HG02885 (cell line): ENCODE results near the gene PHF8.

Experiments used
- ATAC-seq: cut with Tn5 transposase; IDR thresholded peaks from one replicate; pipeline ENCODE4 v1.9.1; 2021; ENCODE audit warnings: mild to moderate bottlenecking; ENCODE audit not compliant: unreplicated experiment, poor library complexity

The PHF8 gene

GRCh38 chrX:54029529-54030143 is 14.6 kb downstream of the PHF8 start:
- no peak for ATAC-seq

- no peak for ATAC-seq
Measured at GRCh38 chrX:54024350-54024749, 19.9 kb downstream of the PHF8 start.

DNA sequence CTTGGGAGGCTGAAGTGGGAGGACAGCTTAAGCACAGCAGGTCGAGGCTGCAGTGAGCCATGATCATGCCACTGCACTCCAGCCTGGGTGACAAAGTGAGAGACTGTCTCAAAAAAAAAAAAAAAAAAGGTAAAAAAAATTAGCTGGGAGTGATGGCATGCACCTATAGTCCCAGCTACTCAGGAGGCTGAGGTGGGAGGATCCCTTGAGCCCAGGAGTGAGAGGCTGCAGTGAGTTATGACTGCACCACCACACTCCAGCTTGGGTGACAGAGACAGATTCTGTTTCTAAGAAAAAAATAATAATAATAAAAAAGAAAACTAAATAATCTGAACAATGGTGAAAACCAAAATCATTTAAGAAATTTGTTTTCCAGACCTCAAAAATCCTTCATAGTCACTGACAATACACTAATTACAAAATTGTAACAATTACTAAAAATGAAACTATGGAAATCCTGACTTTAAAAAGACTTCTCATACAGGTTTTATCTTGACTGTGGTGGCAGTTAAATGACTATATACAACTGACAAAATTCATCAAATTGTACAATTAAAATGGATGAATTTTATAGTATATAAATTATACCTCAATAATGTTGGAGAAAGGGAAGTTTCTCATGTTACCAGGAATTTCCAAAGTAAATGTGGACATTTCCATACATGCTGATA is 31.3 kb downstream of the PHF8 start:
- no peak for ATAC-seq

DNA sequence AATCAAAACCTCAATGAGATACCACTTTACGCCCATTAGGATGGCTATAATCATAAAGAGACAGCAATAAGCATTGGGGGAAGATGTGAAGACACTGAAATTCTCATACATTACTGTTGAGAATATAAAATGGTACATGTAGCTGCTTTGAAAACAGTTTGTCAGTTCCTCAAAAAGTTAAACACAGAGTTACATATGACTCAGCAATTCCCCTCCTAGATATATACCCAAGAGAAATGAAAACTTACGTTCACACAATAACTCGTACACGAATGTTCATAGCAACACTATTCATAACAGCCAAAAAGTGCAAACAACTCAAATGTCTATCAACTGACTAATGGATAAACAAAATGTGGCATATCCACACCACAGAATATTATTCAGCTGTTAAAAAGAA is 36.6 kb downstream of the PHF8 start:
- no peak for ATAC-seq

DNA sequence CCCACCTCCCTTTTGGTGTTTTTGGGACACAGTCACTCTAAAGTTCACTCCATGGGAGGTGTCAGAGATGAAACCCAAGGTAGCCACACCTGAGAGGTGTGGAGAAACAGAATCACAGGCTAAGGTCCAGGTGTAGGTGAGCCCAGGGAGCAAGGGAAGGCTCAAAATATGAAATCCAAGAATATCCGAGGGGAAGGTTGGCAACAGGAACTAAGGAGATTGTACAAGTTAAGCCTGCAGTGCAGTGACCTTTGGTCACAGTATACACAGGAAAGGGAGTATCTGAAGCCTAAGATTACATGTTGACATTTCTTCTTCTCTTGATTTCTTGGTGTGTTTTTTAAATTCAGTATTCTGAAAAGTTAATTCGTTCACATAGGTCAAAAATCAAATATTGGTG is 46.5 kb downstream of the PHF8 start:
- ATAC-seq: no peak

- no peak for ATAC-seq
Measured at GRCh38 chrX:53992589-53992988, 51.7 kb downstream of the PHF8 start.

- ATAC-seq: no peak
Measured at GRCh38 chrX:53990171-53990570, 54.1 kb downstream of the PHF8 start.

GRCh38 chrX:53984895-53985294 is 59.4 kb downstream of the PHF8 start:
- no peak for ATAC-seq

GRCh38 chrX:53974529-53974928 is 69.7 kb downstream of the PHF8 start:
- no peak for ATAC-seq

GRCh38 chrX:53969540-53969939 is 74.7 kb downstream of the PHF8 start:
- no peak for ATAC-seq

DNA sequence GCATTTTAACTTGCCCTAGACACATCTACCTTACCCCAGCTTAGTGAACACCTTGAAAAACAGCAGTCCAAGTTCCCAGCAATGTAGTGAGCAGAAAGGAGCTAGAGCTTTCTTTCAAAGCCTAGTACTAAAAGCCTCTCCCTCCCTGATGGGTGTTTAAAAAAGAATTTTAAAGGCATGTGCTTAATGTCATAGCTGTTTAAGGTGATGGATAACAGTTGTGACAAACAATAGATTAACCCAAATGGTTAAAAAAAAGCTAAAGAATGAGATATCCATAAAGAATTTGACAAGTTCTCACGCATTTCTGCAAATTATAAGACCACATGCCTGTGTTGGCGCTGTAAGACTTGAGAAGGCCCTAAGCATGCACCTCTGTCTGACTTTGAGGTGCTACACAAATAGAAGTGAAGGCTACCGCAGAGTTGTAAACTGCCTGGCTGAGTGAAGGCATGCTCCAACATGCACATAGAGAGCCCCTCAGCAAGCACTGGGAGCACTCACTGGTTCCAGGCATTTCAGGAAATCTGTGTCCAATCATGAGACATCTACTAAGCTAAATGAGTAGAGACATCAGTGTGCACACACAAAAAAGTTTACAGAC is 94.0 kb downstream of the PHF8 start:
- ATAC-seq: no peak

GRCh38 chrX:53940180-53940579 is 104.1 kb downstream of the PHF8 start:
- no peak for ATAC-seq

DNA sequence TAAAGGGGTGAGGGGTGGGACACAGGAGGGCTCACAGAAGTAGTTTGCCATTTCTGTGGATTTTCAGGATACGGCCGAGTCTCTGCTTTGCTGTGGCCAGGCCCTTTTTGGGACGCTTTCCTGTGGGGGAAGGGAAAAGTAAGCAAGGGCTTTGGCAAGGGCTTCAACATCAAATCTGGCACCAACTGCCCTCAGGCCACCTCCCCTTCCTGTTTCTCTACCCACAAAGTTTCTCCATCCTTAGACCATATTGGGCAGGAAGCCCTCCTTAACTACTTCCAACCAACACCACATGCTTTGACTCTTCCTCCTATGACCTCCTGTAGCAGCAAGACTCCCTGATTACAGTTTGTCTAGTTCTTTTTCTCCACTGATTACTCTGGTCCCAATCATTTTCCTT is 105.1 kb downstream of the PHF8 start:
- ATAC-seq: no peak

DNA sequence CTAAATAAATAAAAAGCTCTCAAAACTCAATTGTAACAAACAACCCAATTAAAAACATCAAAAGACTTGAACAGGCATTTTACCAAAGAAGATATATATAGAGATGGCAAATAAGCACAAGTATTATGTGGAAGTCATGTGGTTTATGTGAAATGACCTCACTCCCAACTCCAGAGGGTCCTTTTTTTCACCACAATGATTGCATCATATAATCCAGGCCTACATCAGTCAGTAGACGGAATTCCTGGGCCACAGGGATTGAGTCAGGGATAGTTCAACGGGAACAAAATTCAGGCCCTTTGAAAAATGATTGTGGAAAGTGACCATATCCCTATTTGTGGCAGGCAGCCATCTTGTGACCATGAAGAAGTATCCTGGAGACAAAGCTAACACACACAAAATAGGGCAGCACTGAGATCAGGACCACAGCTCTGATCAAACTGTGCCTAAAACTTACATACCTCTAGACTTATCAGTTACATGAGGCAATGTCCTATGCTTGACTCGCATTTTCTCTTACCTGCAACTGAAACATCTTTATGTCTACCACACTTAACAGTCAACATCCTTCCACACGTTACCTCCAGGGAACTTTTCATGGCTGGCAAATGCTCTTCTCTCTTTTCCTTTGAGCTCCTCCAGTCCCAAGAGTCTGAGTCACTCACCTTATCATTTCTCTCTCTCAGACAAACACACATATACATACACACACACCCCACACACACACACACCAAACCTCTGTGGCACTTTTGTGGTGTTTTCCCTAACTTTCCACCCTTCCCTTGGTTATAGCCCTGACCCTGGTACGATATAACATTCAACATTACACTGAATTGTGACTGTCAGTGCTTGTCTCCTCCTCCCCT is 113.5 kb downstream of the PHF8 start:
- ATAC-seq: no peak

GRCh38 chrX:53926030-53926429 is 118.2 kb downstream of the PHF8 start:
- no peak for ATAC-seq

- no peak for ATAC-seq
Measured at GRCh38 chrX:53918702-53919101, 125.6 kb downstream of the PHF8 start.

DNA sequence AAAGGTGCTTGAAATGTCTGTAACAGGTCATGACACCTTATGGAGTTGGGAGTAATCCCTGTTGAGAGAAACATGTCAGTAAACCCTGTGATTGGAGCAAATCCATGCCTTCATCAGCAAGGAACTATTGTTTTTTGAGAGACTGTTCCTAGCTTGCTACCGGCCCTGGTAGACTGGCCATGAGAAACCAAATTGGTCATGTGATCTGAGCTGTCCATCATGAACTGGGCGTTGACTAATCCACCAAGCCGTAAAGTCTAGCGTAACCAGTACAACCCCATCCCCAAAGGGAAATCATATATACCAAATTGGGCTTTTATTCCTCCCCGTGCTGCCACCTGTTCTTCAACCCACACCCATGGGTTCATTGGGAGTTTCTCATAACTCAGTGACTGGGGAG is 143.7 kb downstream of the PHF8 start:
- no peak for ATAC-seq

- ATAC-seq: no peak
Measured at GRCh38 chrX:53895270-53895669, 149.0 kb downstream of the PHF8 start.
